Raji (cell line): ENCODE results near the gene GRAMD1B.

ENCODE experiments used
- POLR2A ChIP-seq: IDR thresholded peaks from 2 replicates; pipeline ENCODE4 v1.6.1; 2011; ENCODE audit warnings: low read depth, low read length, control low read depth; ENCODE audit not compliant: insufficient read depth

GRAMD1B gene

GRCh38 chr11:123427405-123427804 lies 2.7 kb upstream of the GRAMD1B start:
- TF ChIP-seq POLR2A, result no peak

GRCh38 chr11:123428116-123428715 lies 1.9 kb upstream of the GRAMD1B start:
- TF ChIP-seq POLR2A, result no peak

GRCh38 chr11:123429336-123429735 lies 733 bp upstream of the GRAMD1B start:
- TF ChIP-seq POLR2A, result no peak

GRCh38 chr11:123430721-123431497 lies 840 bp downstream of the GRAMD1B start:
- TF ChIP-seq POLR2A, result no peak

- TF ChIP-seq POLR2A, result no peak
Observed at GRCh38 chr11:123431619-123432018, 1.6 kb downstream of the GRAMD1B start.

- TF ChIP-seq POLR2A, result no peak
Observed at GRCh38 chr11:123434262-123434661, 4.2 kb downstream of the GRAMD1B start.

- no peak for TF ChIP-seq POLR2A
Observed at GRCh38 chr11:123434911-123435310, 4.8 kb downstream of the GRAMD1B start.

GRCh38 chr11:123437236-123437979 lies 7.3 kb downstream of the GRAMD1B start:
- no peak for TF ChIP-seq POLR2A

GRCh38 chr11:123438131-123438627 lies 8.1 kb downstream of the GRAMD1B start:
- no peak for TF ChIP-seq POLR2A

- no peak for TF ChIP-seq POLR2A
Observed at GRCh38 chr11:123439616-123440015, 9.5 kb downstream of the GRAMD1B start.

- TF ChIP-seq POLR2A, result no peak
Observed at GRCh38 chr11:123441161-123441560, 11.1 kb downstream of the GRAMD1B start.

- no peak for TF ChIP-seq POLR2A
Observed at GRCh38 chr11:123443851-123444623, 14.0 kb downstream of the GRAMD1B start.

GRCh38 chr11:123448823-123449222 lies 18.8 kb downstream of the GRAMD1B start:
- TF ChIP-seq POLR2A, result no peak

GRCh38 chr11:123449436-123449835 lies 19.4 kb downstream of the GRAMD1B start:
- no peak for TF ChIP-seq POLR2A

GRCh38 chr11:123450623-123451022 lies 20.6 kb downstream of the GRAMD1B start:
- no peak for TF ChIP-seq POLR2A
